HUES64 (cell line): Measurements from ENCODE around the gene GRAMD1C.

ENCODE experiments used
- H3K27ac ChIP-seq: 2 replicates; pipeline ENCODE4 v1.7.0; 2013; ENCODE audit warnings: low read depth, low read length, inconsistent platforms
- H3K27me3 ChIP-seq: 2 replicates; pipeline ENCODE4 v1.6.1; 2013; ENCODE audit warnings: mild to moderate bottlenecking, low read length; ENCODE audit not compliant: insufficient read depth
- H3K36me3 ChIP-seq: 2 replicates; pipeline ENCODE4 v1.6.1; 2013; ENCODE audit warnings: mild to moderate bottlenecking, low read length; ENCODE audit not compliant: insufficient read depth
- H3K4me1 ChIP-seq: 2 replicates; pipeline ENCODE4 v1.6.1; 2013; ENCODE audit warnings: mild to moderate bottlenecking, low read length, moderate library complexity; ENCODE audit not compliant: insufficient read depth
- H3K4me3 ChIP-seq: 2 replicates; pipeline ENCODE4 v1.5.1; 2013; ENCODE audit warnings: mild to moderate bottlenecking, low read length, moderate library complexity
- H3K9ac ChIP-seq: 2 replicates; pipeline ENCODE4 v1.6.1; 2013; ENCODE audit warnings: mild to moderate bottlenecking, low read depth, low read length
- H3K9me3 ChIP-seq: 2 replicates; pipeline ENCODE4 v1.6.1; 2013; ENCODE audit warnings: low read depth, low read length; ENCODE audit not compliant: insufficient read depth
- WGBS: fragments of 150-250, 120-280 bp; methylation state at CpG from one replicate; pipeline ENCODE4 v1.1.7; 2013; ENCODE audit warnings: missing lambda C conversion rate; 5-methylcytosine and 5-hydroxymethylcytosine counted together

The GRAMD1C gene

GRCh38 chr3:113952921-113953320 is 114.3 kb downstream of the GRAMD1C start:
- Histone ChIP-seq H3K9me3 (no peaks in the 10 kb centered on the region), H3K4me3 (no peak overlapping the region), H3K27me3 (peaks cover 20% of the 10 kb centered on the region), H3K36me3 (peaks cover 18% of the 10 kb centered on the region; the same call in 1 of the 2 replicates), H3K27ac (no peak overlapping the region), H3K4me1 (no peaks in the 10 kb centered on the region), H3K9ac (no peak overlapping the region)

GRCh38 chr3:113953677-113954076 is 115.1 kb downstream of the GRAMD1C start:
- Histone ChIP-seq H3K36me3 (peaks cover 26% of the 10 kb centered on the region; the same call in 1 of the 2 replicates), H3K9me3 (no peaks in the 10 kb centered on the region), H3K27ac (no peak overlapping the region), H3K9ac (no peak overlapping the region), H3K4me1 (no peaks in the 10 kb centered on the region), H3K4me3 (no peak overlapping the region), H3K27me3 (peaks cover 12% of the 10 kb centered on the region)
- 97% methylated on average over 7 of the region's 7 CpGs for WGBS

GRCh38 chr3:113954091-113954685 is 115.6 kb downstream of the GRAMD1C start:
- H3K9ac ChIP-seq, result no peak overlapping the region
- no peak overlapping the region for H3K27ac ChIP-seq
- WGBS, result 94% methylated on average over 7 of the region's 8 CpGs
- H3K36me3 ChIP-seq, result peaks cover 29% of the 10 kb centered on the region; the same call in 1 of the 2 replicates
- no peaks in the 10 kb centered on the region for H3K9me3 ChIP-seq
- H3K4me3 ChIP-seq, result no peak overlapping the region
- no peaks in the 10 kb centered on the region for H3K4me1 ChIP-seq
- peaks cover 7% of the 10 kb centered on the region for H3K27me3 ChIP-seq

GRCh38 chr3:113963879-113964278 is 125.3 kb downstream of the GRAMD1C start:
- H3K4me3 ChIP-seq, result no peak overlapping the region
- peaks cover 11% of the 10 kb centered on the region; the same call in 1 of the 2 replicates for H3K36me3 ChIP-seq
- H3K27me3 ChIP-seq, result no peaks in the 10 kb centered on the region
- no peak overlapping the region for H3K27ac ChIP-seq
- H3K9me3 ChIP-seq, result no peaks in the 10 kb centered on the region
- no peak overlapping the region for H3K9ac ChIP-seq
- 95% methylated on average over 3 of the region's 3 CpGs for WGBS
- peaks cover 5% of the 10 kb centered on the region; the same call in 1 of the 2 replicates for H3K4me1 ChIP-seq

GRCh38 chr3:113966172-113966571 is 127.6 kb downstream of the GRAMD1C start:
- Histone ChIP-seq H3K27me3 (no peaks in the 10 kb centered on the region), H3K27ac (no peak overlapping the region), H3K9ac (no peak overlapping the region), H3K4me1 (peaks cover 5% of the 10 kb centered on the region; the same call in 1 of the 2 replicates), H3K36me3 (no peaks in the 10 kb centered on the region), H3K9me3 (no peaks in the 10 kb centered on the region), H3K4me3 (no peak overlapping the region)
- WGBS, result 79% methylated on average over 2 of the region's 2 CpGs

- Histone ChIP-seq H3K9ac (no peak overlapping the region), H3K36me3 (no peaks in the 10 kb centered on the region), H3K4me1 (no peaks in the 10 kb centered on the region), H3K4me3 (no peak overlapping the region), H3K27ac (no peak overlapping the region), H3K27me3 (no peaks in the 10 kb centered on the region), H3K9me3 (peaks cover 15% of the 10 kb centered on the region; the same call in 1 of the 2 replicates)
- WGBS, result 75% methylated on average over 2 of the region's 2 CpGs
Measured at GRCh38 chr3:113968986-113969385, 130.4 kb downstream of the GRAMD1C start.

GRCh38 chr3:113977822-113978221 is 139.2 kb downstream of the GRAMD1C start:
- Histone ChIP-seq H3K36me3 (no peaks in the 10 kb centered on the region), H3K4me3 (no peak overlapping the region), H3K27ac (no peak overlapping the region), H3K9ac (no peak overlapping the region), H3K4me1 (no peaks in the 10 kb centered on the region), H3K9me3 (peaks cover 19% of the 10 kb centered on the region; the same call in 1 of the 2 replicates), H3K27me3 (no peaks in the 10 kb centered on the region)
- WGBS, result over 99% methylated on average over 4 of the region's 4 CpGs

- Histone ChIP-seq H3K4me3 (no peak overlapping the region), H3K9ac (no peak overlapping the region), H3K36me3 (no peaks in the 10 kb centered on the region), H3K4me1 (no peaks in the 10 kb centered on the region), H3K27ac (no peak overlapping the region), H3K9me3 (no peaks in the 10 kb centered on the region), H3K27me3 (no peaks in the 10 kb centered on the region)
- WGBS, result 84% methylated on average over 1 of the region's 1 CpG
Measured at GRCh38 chr3:113979916-113980315, 141.3 kb downstream of the GRAMD1C start.

GRCh38 chr3:113981803-113982202 is 143.2 kb downstream of the GRAMD1C start:
- Histone ChIP-seq H3K36me3 (no peaks in the 10 kb centered on the region), H3K9ac (no peak overlapping the region), H3K27ac (no peak overlapping the region), H3K9me3 (no peaks in the 10 kb centered on the region), H3K27me3 (no peaks in the 10 kb centered on the region), H3K4me1 (no peaks in the 10 kb centered on the region), H3K4me3 (no peak overlapping the region)

- H3K27me3 ChIP-seq, result no peaks in the 10 kb centered on the region
- no peaks in the 10 kb centered on the region for H3K4me1 ChIP-seq
- H3K4me3 ChIP-seq, result no peak overlapping the region
- no peak overlapping the region for H3K9ac ChIP-seq
- whole genome bisulfite sequencing, result 83% methylated on average over 1 of the region's 3 CpGs
- no peaks in the 10 kb centered on the region for H3K36me3 ChIP-seq
- no peak overlapping the region for H3K27ac ChIP-seq
- H3K9me3 ChIP-seq, result no peaks in the 10 kb centered on the region
Measured at GRCh38 chr3:113983544-113983943, 145.0 kb downstream of the GRAMD1C start.

GRCh38 chr3:113985541-113985940 is 147.0 kb downstream of the GRAMD1C start:
- no peak overlapping the region for H3K27ac ChIP-seq
- no peak overlapping the region for H3K4me3 ChIP-seq
- no peaks in the 10 kb centered on the region for H3K4me1 ChIP-seq
- no peaks in the 10 kb centered on the region for H3K27me3 ChIP-seq
- H3K9ac ChIP-seq, result no peak overlapping the region
- WGBS, result 84% methylated on average over 4 of the region's 4 CpGs
- no peaks in the 10 kb centered on the region for H3K9me3 ChIP-seq
- no peaks in the 10 kb centered on the region for H3K36me3 ChIP-seq
